Mesendoderm (in vitro differentiated cells): ENCODE data around the gene FAM83C. TPM values are rescaled to one million over a fixed set of nuclear protein-coding genes. Genes with fewer than 3 reads are reported as not detected.

Experiments used
- DNase-seq: peaks from one replicate; pipeline ENCODE4 v3.0.0; 2013
- H2AK5ac ChIP-seq: 2 replicates; pipeline ENCODE4 v1.6.1; 2013; ENCODE audit warnings: low read length, inconsistent platforms
- H2BK120ac ChIP-seq: 2 replicates; pipeline ENCODE4 v1.6.1; 2013; ENCODE audit warnings: low read depth, mild to moderate bottlenecking, low read length, moderate library complexity, mixed read lengths
- H2BK15ac ChIP-seq: replicated peaks from 2 replicates; pipeline ENCODE4 v1.6.1; 2013; ENCODE audit warnings: low read depth, mild to moderate bottlenecking, moderate library complexity
- H2BK5ac ChIP-seq: 2 replicates; pipeline ENCODE4 v1.6.1; 2013; ENCODE audit warnings: low read length, inconsistent platforms
- H3K18ac ChIP-seq: 2 replicates; pipeline ENCODE4 v1.6.1; 2013; ENCODE audit warnings: mild to moderate bottlenecking, low read length, mixed read lengths
- H3K23ac ChIP-seq: one replicate; pipeline ENCODE4 v1.6.1; 2013; ENCODE audit warnings: low read length
- H3K27ac ChIP-seq: 2 replicates; pipeline ENCODE4 v1.5.1; 2013; ENCODE audit warnings: low read depth, mild to moderate bottlenecking, inconsistent platforms, low read length, moderate library complexity
- H3K27me3 ChIP-seq: 2 replicates; pipeline ENCODE4 v1.6.1; 2013; ENCODE audit warnings: low read length, control low read depth, mild to moderate bottlenecking, inconsistent platforms; ENCODE audit not compliant: insufficient read depth, poor library complexity
- H3K36me3 ChIP-seq: 2 replicates; pipeline ENCODE4 v1.6.1; 2013; ENCODE audit warnings: low read length, inconsistent platforms; ENCODE audit not compliant: control insufficient read depth, insufficient read depth
- H3K4ac ChIP-seq: one replicate; pipeline ENCODE4 v1.6.1; 2013; ENCODE audit warnings: low read depth, mild to moderate bottlenecking, low read length, moderate library complexity
- H3K4me1 ChIP-seq: 2 replicates; pipeline ENCODE4 v1.6.1; 2013; ENCODE audit warnings: low read depth, low read length, inconsistent platforms; ENCODE audit not compliant: control insufficient read depth
- H3K4me2 ChIP-seq: 2 replicates; pipeline ENCODE4 v1.6.1; 2013; ENCODE audit warnings: low read length
- H3K4me3 ChIP-seq: 2 replicates; pipeline ENCODE4 v1.5.1; 2013; ENCODE audit warnings: mild to moderate bottlenecking, low read length
- H3K56ac ChIP-seq: one replicate; pipeline ENCODE4 v1.6.1; 2013; ENCODE audit warnings: low read length
- H3K79me1 ChIP-seq: 2 replicates; pipeline ENCODE4 v1.6.1; 2013; ENCODE audit warnings: low read length, inconsistent platforms
- H3K79me2 ChIP-seq: 2 replicates; pipeline ENCODE4 v1.6.1; 2013; ENCODE audit warnings: mild to moderate bottlenecking, low read length; ENCODE audit not compliant: control insufficient read depth, insufficient read depth
- H3K9ac ChIP-seq: 2 replicates; pipeline ENCODE4 v1.6.1; 2013; ENCODE audit warnings: low read length, inconsistent platforms
- H4K5ac ChIP-seq: one replicate; pipeline ENCODE4 v1.6.1; 2013; ENCODE audit warnings: low read length
- H4K8ac ChIP-seq: one replicate; pipeline ENCODE4 v1.6.1; 2013; ENCODE audit warnings: low read depth, mild to moderate bottlenecking, control low read depth, low read length, moderate library complexity
- whole genome bisulfite sequencing: extraction: QIAGEN DNeasy Blood & Tissue Kit; methylation state at CpG from one replicate; pipeline ENCODE4 v1.1.7; 2013; ENCODE audit warnings: low lambda C conversion rate, missing lambda C conversion rate; ENCODE audit not compliant: insufficient coverage; ENCODE audit errors: extremely low coverage; 5-methylcytosine and 5-hydroxymethylcytosine counted together
- polyA plus RNA-seq, 2 experiments: library from polyadenylated mRNA; stranded (reverse); fragments of 200-250 nt; gene quantifications; one replicate each; pipeline ENCODE4 v1.2.3, GENCODE V29; 2013

The FAM83C gene
- polyA plus RNA-seq (2013, experiment 1 of 2) = 0.03 TPM
- polyA plus RNA-seq (2013, experiment 2 of 2) = 0.01 TPM

- Histone ChIP-seq H2AK5ac (no peak within 1 kb of the TSS), H3K4me2 (no peak within 1 kb of the TSS), H3K9ac (no peak within 1 kb of the TSS), H3K79me1 (no peaks in the 10 kb centered on the region), H2BK15ac (no peak within 1 kb of the TSS), H3K36me3 (no peaks in the 10 kb centered on the region), H3K18ac (no peak within 1 kb of the TSS), H3K27ac (no peak within 1 kb of the TSS), H2BK120ac (no peak within 1 kb of the TSS), H4K8ac (no peak within 1 kb of the TSS), H4K5ac (no peak within 1 kb of the TSS), H3K4me3 (no peak within 1 kb of the TSS), H2BK5ac (no peak within 1 kb of the TSS), H3K79me2 (no peaks in the 10 kb centered on the region), H3K4ac (no peak within 1 kb of the TSS), H3K56ac (no peak within 1 kb of the TSS), H3K4me1 (no peaks in the 10 kb centered on the region), H3K23ac (no peak within 1 kb of the TSS), H3K27me3 (no peaks in the 10 kb centered on the region)
- no peak for DNase-seq
- WGBS = no CpG with 5 or more reads among the region's 40 CpGs
These were observed at the start of gene FAM83C for GRCh38 chr20:35291654-35292503. FAM83C (minus strand) TSS chr20:35292425; CDS start chr20:35292304, 121 bp downstream.

DNA sequence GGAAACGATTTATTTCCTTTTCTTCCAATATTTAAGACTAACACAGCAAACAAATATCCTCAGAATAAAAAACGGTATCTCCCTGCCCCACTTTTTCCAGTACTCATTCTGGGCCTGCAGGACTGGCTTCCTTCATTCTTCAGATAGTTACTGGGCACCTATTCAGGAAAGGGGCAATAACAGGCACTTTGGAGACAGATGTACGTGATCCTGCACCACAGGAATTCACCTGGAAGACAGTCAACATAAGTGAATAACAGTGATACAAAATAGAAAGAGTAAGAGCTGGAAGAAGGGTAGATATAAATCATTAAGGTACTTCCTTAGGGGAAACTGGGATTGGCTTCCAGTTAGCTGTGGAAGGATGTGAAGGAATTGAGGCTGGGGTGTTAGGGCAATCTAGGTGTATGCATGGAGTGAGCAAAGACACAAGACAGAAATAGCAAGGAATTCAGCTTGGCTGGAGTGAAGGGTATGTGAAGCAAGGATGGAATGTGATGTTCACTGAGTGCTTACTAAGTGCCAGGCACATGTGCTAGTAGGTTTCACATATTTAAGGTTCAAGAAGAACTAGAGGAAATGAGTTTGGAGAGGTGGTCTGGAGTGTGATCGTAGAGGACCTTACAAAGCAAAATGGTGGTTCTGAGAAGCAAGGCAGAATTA, 49.3 kb upstream of the FAM83C start:
- DNase-seq = no peak
- H3K27ac ChIP-seq = no peak overlapping the region
- H3K23ac ChIP-seq = no peak overlapping the region
- H2BK5ac ChIP-seq = no peak overlapping the region
- no peak overlapping the region for H3K9ac ChIP-seq
- no peak overlapping the region for H2AK5ac ChIP-seq
- H3K4me1 ChIP-seq = no peaks in the 10 kb centered on the region
- no CpG with 5 or more reads among the region's 4 CpGs for WGBS
- H3K27me3 ChIP-seq = no peaks in the 10 kb centered on the region
- no peaks in the 10 kb centered on the region for H3K79me2 ChIP-seq
- no peak overlapping the region for H3K4ac ChIP-seq
- H4K8ac ChIP-seq = no peak overlapping the region
- no peak overlapping the region for H2BK120ac ChIP-seq
- no peak overlapping the region for H2BK15ac ChIP-seq
- no peak overlapping the region for H4K5ac ChIP-seq
- no peak overlapping the region for H3K56ac ChIP-seq
- no peaks in the 10 kb centered on the region for H3K79me1 ChIP-seq
- no peak overlapping the region for H3K4me3 ChIP-seq
- no peak overlapping the region for H3K4me2 ChIP-seq
- H3K18ac ChIP-seq = no peak overlapping the region
- H3K36me3 ChIP-seq = no peaks in the 10 kb centered on the region

DNA sequence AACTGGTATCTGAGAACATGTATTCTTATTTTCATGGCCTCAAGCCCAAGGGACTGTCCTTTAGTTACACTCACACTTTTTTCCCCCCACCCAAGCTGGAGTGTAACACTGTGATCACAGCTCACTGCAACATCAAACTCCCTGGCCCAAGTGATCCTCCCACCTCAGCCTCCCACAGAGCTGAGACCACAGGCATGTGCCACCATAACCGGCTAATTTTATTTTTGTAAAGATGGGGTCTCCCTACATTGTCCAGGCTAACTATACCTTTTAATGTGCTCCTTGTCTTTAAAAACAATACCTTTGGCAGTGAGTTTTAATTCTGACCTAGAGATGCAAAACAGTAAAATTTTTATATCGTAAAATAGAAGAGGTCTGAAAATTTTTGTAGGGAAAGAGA, 48.2 kb upstream of the FAM83C start:
- no peak overlapping the region for H3K27ac ChIP-seq
- no peak overlapping the region for H2BK15ac ChIP-seq
- H3K4ac ChIP-seq = no peak overlapping the region
- H3K56ac ChIP-seq = no peak overlapping the region
- no peaks in the 10 kb centered on the region for H3K4me1 ChIP-seq
- H3K9ac ChIP-seq = no peak overlapping the region
- no peak overlapping the region for H3K4me2 ChIP-seq
- no peak overlapping the region for H3K18ac ChIP-seq
- no peak overlapping the region for H2BK120ac ChIP-seq
- no peaks in the 10 kb centered on the region for H3K79me1 ChIP-seq
- WGBS = 100% methylated on average over 1 of the region's 2 CpGs
- no peak overlapping the region for H2BK5ac ChIP-seq
- no peak overlapping the region for H4K5ac ChIP-seq
- H2AK5ac ChIP-seq = no peak overlapping the region
- no peaks in the 10 kb centered on the region for H3K79me2 ChIP-seq
- H3K4me3 ChIP-seq = no peak overlapping the region
- no peak overlapping the region for H4K8ac ChIP-seq
- H3K23ac ChIP-seq = no peak overlapping the region
- no peaks in the 10 kb centered on the region for H3K36me3 ChIP-seq
- no peak for DNase-seq
- H3K27me3 ChIP-seq = no peaks in the 10 kb centered on the region

GRCh38 chr20:35339636-35340035, 47.4 kb upstream of the FAM83C start:
- WGBS = no CpG with 5 or more reads among the region's 1 CpG
- Histone ChIP-seq H3K27ac (no peak overlapping the region), H3K79me2 (no peaks in the 10 kb centered on the region), H3K18ac (no peak overlapping the region), H3K4me2 (no peak overlapping the region), H2BK5ac (no peak overlapping the region), H3K36me3 (no peaks in the 10 kb centered on the region), H3K9ac (no peak overlapping the region), H4K8ac (no peak overlapping the region), H2AK5ac (no peak overlapping the region), H3K23ac (no peak overlapping the region), H2BK15ac (no peak overlapping the region), H3K27me3 (no peaks in the 10 kb centered on the region), H3K4ac (no peak overlapping the region), H3K79me1 (no peaks in the 10 kb centered on the region), H3K4me1 (no peaks in the 10 kb centered on the region), H3K56ac (no peak overlapping the region), H2BK120ac (no peak overlapping the region), H3K4me3 (no peak overlapping the region), H4K5ac (no peak overlapping the region)
- DNase-seq = no peak

DNA sequence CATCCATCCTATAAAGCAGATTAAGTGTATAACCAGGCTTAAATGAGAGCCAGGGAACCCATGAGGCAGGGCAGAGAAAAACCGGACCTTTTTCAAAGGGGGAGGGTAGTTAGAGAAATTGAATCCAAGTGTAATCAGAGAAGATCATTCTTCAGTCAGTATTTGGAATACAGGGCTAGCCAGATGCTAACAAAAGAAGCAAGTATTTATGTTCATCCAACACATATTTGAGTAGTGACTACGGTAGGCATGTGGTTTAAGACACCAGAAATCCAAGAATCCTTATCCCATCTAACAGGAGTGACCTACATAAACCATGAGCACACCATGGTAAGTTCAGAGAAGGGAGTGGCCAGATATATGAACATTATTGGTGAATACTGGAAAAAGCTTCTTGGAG, 46.8 kb upstream of the FAM83C start:
- Histone ChIP-seq H3K27ac (no peak overlapping the region), H3K18ac (no peak overlapping the region), H4K5ac (no peak overlapping the region), H3K9ac (no peak overlapping the region), H3K36me3 (no peaks in the 10 kb centered on the region), H3K4me2 (no peak overlapping the region), H2BK5ac (no peak overlapping the region), H3K79me1 (no peaks in the 10 kb centered on the region), H2AK5ac (no peak overlapping the region), H4K8ac (no peak overlapping the region), H3K4me1 (no peaks in the 10 kb centered on the region), H2BK120ac (no peak overlapping the region), H3K27me3 (no peaks in the 10 kb centered on the region), H3K4ac (no peak overlapping the region), H2BK15ac (no peak overlapping the region), H3K23ac (no peak overlapping the region), H3K79me2 (no peaks in the 10 kb centered on the region), H3K4me3 (no peak overlapping the region), H3K56ac (no peak overlapping the region)
- no CpG with 5 or more reads among the region's 2 CpGs for WGBS
- no peak for DNase-seq
